DOHH2 (cell line): ENCODE results near the gene FAM229B.

Experiments used
- H3F3A ChIP-seq: fragments of 200-600 bp; sonication (generic), shearing (Covaris generic); 2 replicates; pipeline ENCODE4 v1.6.0; 2016; ENCODE audit warnings: antibody characterized with exemption, mild to moderate bottlenecking; ENCODE audit not compliant: control insufficient read depth, insufficient read depth
- H3K27ac ChIP-seq: fragments of 200-600 bp; sonication (generic); 2 replicates; pipeline ENCODE4 v1.5.1; 2014; ENCODE audit warnings: low read depth, mild to moderate bottlenecking, low read length, moderate library complexity
- H3K27me3 ChIP-seq: fragments of 200-600 bp; sonication (generic); 2 replicates; pipeline ENCODE4 v1.6.1; 2014; ENCODE audit warnings: mild to moderate bottlenecking, low read length, mixed read lengths; ENCODE audit not compliant: control insufficient read depth
- H3K36me3 ChIP-seq: fragments of 200-600 bp; sonication (generic); 2 replicates; pipeline ENCODE4 v1.6.1; 2014; ENCODE audit warnings: mild to moderate bottlenecking, low read length, moderate library complexity, mixed read lengths; ENCODE audit not compliant: control insufficient read depth
- H3K4me1 ChIP-seq: fragments of 200-600 bp; sonication (generic); 2 replicates; pipeline ENCODE4 v1.6.1; 2014; ENCODE audit warnings: mild to moderate bottlenecking, low read length, mixed read lengths; ENCODE audit not compliant: control insufficient read depth
- H3K4me2 ChIP-seq: fragments of 200-600 bp; sonication (generic); 2 replicates; pipeline ENCODE4 v1.6.0; 2014; ENCODE audit warnings: mild to moderate bottlenecking, low read length, moderate library complexity
- H3K4me3 ChIP-seq: fragments of 200-600 bp; sonication (generic); 2 replicates; pipeline ENCODE4 v1.5.1; 2014; ENCODE audit warnings: mild to moderate bottlenecking, low read length, mixed read lengths
- H3K79me2 ChIP-seq: fragments of 200-600 bp; sonication (generic); 2 replicates; pipeline ENCODE4 v1.6.1; 2014; ENCODE audit warnings: mild to moderate bottlenecking, low read length, mixed read lengths; ENCODE audit not compliant: control insufficient read depth
- H3K9me2 ChIP-seq: fragments of 200-600 bp; sonication (generic); replicated peaks from 2 replicates; pipeline ENCODE4 v1.6.1; 2014; ENCODE audit warnings: mild to moderate bottlenecking, low read length, mixed read lengths; ENCODE audit not compliant: control insufficient read depth
- H3K9me3 ChIP-seq: fragments of 200-600 bp; sonication (generic); 2 replicates; pipeline ENCODE4 v1.6.1; 2014; ENCODE audit warnings: antibody characterized with exemption, low read length, mixed read lengths; ENCODE audit not compliant: control insufficient read depth, insufficient read depth
- H4K20me1 ChIP-seq: fragments of 200-600 bp; sonication (generic); 2 replicates; pipeline ENCODE4 v1.6.0; 2014; ENCODE audit warnings: low read depth, mild to moderate bottlenecking, antibody characterized with exemption, low read length, moderate library complexity; ENCODE audit not compliant: control insufficient read depth, insufficient read depth
- CTCF ChIP-seq: fragments of 200-600 bp; sonication (generic); IDR thresholded peaks from one replicate; pipeline ENCODE4 v1.5.1; 2014; ENCODE audit warnings: antibody characterized with exemption, mild to moderate bottlenecking, low read depth, low read length; ENCODE audit not compliant: poor library complexity, severe bottlenecking
- EZH2phosphoT487 ChIP-seq: fragments of 200-600 bp; sonication (generic); IDR thresholded peaks from 2 replicates; pipeline ENCODE4 v1.6.1; 2017; ENCODE audit warnings: borderline replicate concordance, mild to moderate bottlenecking, antibody characterized with exemption, low read length, moderate library complexity, mixed read lengths

FAM229B gene

GRCh38 chr6:112144145-112144926 is 56.9 kb downstream of the FAM229B start:
- no peaks in the 10 kb centered on the region for H4K20me1 ChIP-seq
- H3K9me3 ChIP-seq, result no peaks in the 10 kb centered on the region
- peaks cover 4% of the 10 kb centered on the region; the same call in 1 of the 2 replicates for H3K27me3 ChIP-seq
- H3K4me2 ChIP-seq, result no peak overlapping the region
- H3F3A ChIP-seq, result no peaks in the 10 kb centered on the region
- H3K9me2 ChIP-seq, result no peaks in the 10 kb centered on the region
- H3K4me1 ChIP-seq, result no peaks in the 10 kb centered on the region
- no peaks in the 10 kb centered on the region for H3K36me3 ChIP-seq
- no peak overlapping the region for H3K27ac ChIP-seq
- no peak overlapping the region for H3K4me3 ChIP-seq
- no peaks in the 10 kb centered on the region for H3K79me2 ChIP-seq
- TF ChIP-seq EZH2phosphoT487 (no peak), CTCF (no peak)

GRCh38 chr6:112145080-112145573 is 57.7 kb downstream of the FAM229B start:
- no peak overlapping the region for H3K27ac ChIP-seq
- no peaks in the 10 kb centered on the region for H3K36me3 ChIP-seq
- H3K27me3 ChIP-seq, result no peaks in the 10 kb centered on the region
- no peaks in the 10 kb centered on the region for H3K9me3 ChIP-seq
- no peaks in the 10 kb centered on the region for H3K9me2 ChIP-seq
- H3K4me1 ChIP-seq, result no peaks in the 10 kb centered on the region
- TF ChIP-seq EZH2phosphoT487 (no peak), CTCF (no peak)
- no peak overlapping the region for H3K4me2 ChIP-seq
- no peaks in the 10 kb centered on the region for H3K79me2 ChIP-seq
- H3F3A ChIP-seq, result no peaks in the 10 kb centered on the region
- H3K4me3 ChIP-seq, result no peak overlapping the region
- no peaks in the 10 kb centered on the region for H4K20me1 ChIP-seq

- no peak for TF ChIP-seq EZH2phosphoT487
- TF ChIP-seq CTCF, result no peak
- Histone ChIP-seq H3K27me3 (no peaks in the 10 kb centered on the region), H3K79me2 (no peaks in the 10 kb centered on the region), H4K20me1 (no peaks in the 10 kb centered on the region), H3K4me1 (peaks cover 6% of the 10 kb centered on the region), H3K4me3 (no peak overlapping the region), H3K9me2 (no peaks in the 10 kb centered on the region), H3K27ac (no peak overlapping the region), H3K4me2 (no peak overlapping the region), H3K36me3 (no peaks in the 10 kb centered on the region), H3K9me3 (no peaks in the 10 kb centered on the region), H3F3A (no peaks in the 10 kb centered on the region)
Measured at GRCh38 chr6:112148103-112148502, 60.7 kb downstream of the FAM229B start.
